HepG2 (cell line): ENCODE data around the gene TMEM151A. TPM values are rescaled to one million over a fixed set of nuclear protein-coding genes. Genes with fewer than 3 reads are reported as not detected.

Experiments used
- CTCF ChIP-seq: sonication (generic); formaldehyde crosslinking; IDR thresholded peaks from 2 replicates; pipeline ENCODE4 v1.5.0; 2020; ENCODE audit warnings: mild to moderate bottlenecking, missing genetic modification reagents, moderate library complexity
- HNF4G ChIP-seq, 2 experiments: sonication (generic) in 1 of 2; formaldehyde crosslinking in 1 of 2; IDR thresholded peaks; 2 replicates each; pipeline versions ENCODE4 v1.4.0 to v1.6.1; 2011 to 2020; ENCODE audit warnings: borderline replicate concordance in 2 of 2, low read depth in 2 of 2, mild to moderate bottlenecking in 2 of 2, low read length in 1 of 2, missing genetic modification reagents in 1 of 2, moderate library complexity in 1 of 2
- HOXA3 ChIP-seq: sonication (generic); formaldehyde crosslinking; IDR thresholded peaks from 2 replicates; pipeline ENCODE4 v1.5.0; 2020; ENCODE audit warnings: missing genetic modification reagents
- HOXA7 ChIP-seq: sonication (generic); formaldehyde crosslinking; IDR thresholded peaks from 2 replicates; pipeline ENCODE4 v1.8.1; 2022; ENCODE audit warnings: mild to moderate bottlenecking, missing genetic modification reagents, moderate library complexity
- KDM4B ChIP-seq: sonication (generic); formaldehyde crosslinking; IDR thresholded peaks from 2 replicates; pipeline ENCODE4 v1.4.0; 2020; ENCODE audit warnings: missing genetic modification reagents
- LCORL ChIP-seq, 2 experiments: fragments of 450-650 bp in 1 of 2; sonication (generic) in 1 of 2; formaldehyde crosslinking in 1 of 2; IDR thresholded peaks; 2 replicates each; pipeline versions ENCODE4 v1.5.0 to v1.6.1; 2017 to 2020; ENCODE audit warnings: antibody characterized with exemption in 1 of 2, missing genetic modification reagents in 1 of 2
- MAF1 ChIP-seq: sonication (generic); formaldehyde crosslinking; IDR thresholded peaks from 2 replicates; pipeline ENCODE4 v1.5.0; 2020; ENCODE audit warnings: missing genetic modification reagents, borderline replicate concordance
- MAFF ChIP-seq: IDR thresholded peaks from 2 replicates; pipeline ENCODE4 v1.6.1; 2011; ENCODE audit warnings: low read depth, low read length, improper control_type of control experiment
- MATR3 ChIP-seq: sonication (generic); formaldehyde crosslinking; IDR thresholded peaks from 2 replicates; pipeline ENCODE4 v1.4.0; 2020; ENCODE audit warnings: missing genetic modification reagents
- MAZ ChIP-seq, 2 experiments: sonication (generic) in 1 of 2; formaldehyde crosslinking in 1 of 2; IDR thresholded peaks; 2 replicates each; pipeline versions ENCODE4 v1.5.0 to v1.6.1; 2012 to 2020; ENCODE audit warnings: low read depth in 2 of 2, mild to moderate bottlenecking in 2 of 2, borderline replicate concordance in 1 of 2, improper control_type of control experiment in 1 of 2, low read length in 1 of 2, missing genetic modification reagents in 1 of 2, moderate library complexity in 1 of 2
- NFYC ChIP-seq: IDR thresholded peaks from 2 replicates; pipeline ENCODE4 v1.6.1; 2016; ENCODE audit warnings: missing genetic modification reagents, missing compliant biosample characterization
- NPAS2 ChIP-seq: sonication (generic); formaldehyde crosslinking; IDR thresholded peaks from 2 replicates; pipeline ENCODE4 v1.8.0; 2022; ENCODE audit warnings: mild to moderate bottlenecking, missing genetic modification reagents, borderline replicate concordance
- RFX5 ChIP-seq: IDR thresholded peaks from 2 replicates; pipeline ENCODE4 v1.6.1; 2011; ENCODE audit warnings: low read depth, low read length, improper control_type of control experiment
- SRF ChIP-seq: IDR thresholded peaks from 2 replicates; pipeline ENCODE4 v1.6.1; 2011; ENCODE audit warnings: mild to moderate bottlenecking, low read depth, low read length, moderate library complexity
- TFDP1 ChIP-seq: IDR thresholded peaks from 2 replicates; pipeline ENCODE4 v1.6.1; 2016; ENCODE audit warnings: missing compliant biosample characterization, missing genetic modification reagents, borderline replicate concordance
- ZFP36 ChIP-seq: fragments of 150-350 bp; IDR thresholded peaks from 2 replicates; pipeline ENCODE4 v1.6.1; 2018; ENCODE audit warnings: borderline replicate concordance, low read length, low read depth; ENCODE audit not compliant: partially characterized antibody
- ZIK1 ChIP-seq: sonication (generic); formaldehyde crosslinking; IDR thresholded peaks from 2 replicates; pipeline ENCODE4 v1.5.0; 2020; ENCODE audit warnings: mild to moderate bottlenecking, low read depth, missing genetic modification reagents, borderline replicate concordance
- ZKSCAN1 ChIP-seq: fragments of 150-350 bp; IDR thresholded peaks from 2 replicates; pipeline ENCODE4 v1.6.1; 2014; ENCODE audit warnings: low read length
- ZNF281 ChIP-seq: sonication (generic); formaldehyde crosslinking; IDR thresholded peaks from 2 replicates; pipeline ENCODE4 v1.4.0; 2020; ENCODE audit warnings: missing genetic modification reagents, borderline replicate concordance
- ZNF367 ChIP-seq: sonication (generic); formaldehyde crosslinking; IDR thresholded peaks from 2 replicates; pipeline ENCODE4 v1.4.0; 2020; ENCODE audit warnings: missing genetic modification reagents, borderline replicate concordance
- ZNF383 ChIP-seq: sonication (generic); formaldehyde crosslinking; IDR thresholded peaks from 2 replicates; pipeline ENCODE4 v1.4.0; 2020; ENCODE audit warnings: missing genetic modification reagents, mild to moderate bottlenecking, borderline replicate concordance
- ZNF547 ChIP-seq: sonication (generic); formaldehyde crosslinking; IDR thresholded peaks from 2 replicates; pipeline ENCODE4 v1.5.1; 2020; ENCODE audit warnings: mild to moderate bottlenecking, missing genetic modification reagents
- ZNF607 ChIP-seq: sonication (generic); formaldehyde crosslinking; IDR thresholded peaks from 2 replicates; pipeline ENCODE4 v1.5.1; 2020; ENCODE audit warnings: missing genetic modification reagents, mild to moderate bottlenecking, borderline replicate concordance
- ZNF773 ChIP-seq: sonication (generic); formaldehyde crosslinking; IDR thresholded peaks from 2 replicates; pipeline ENCODE4 v1.4.0; 2020; ENCODE audit warnings: missing genetic modification reagents, borderline replicate concordance
- polyA plus RNA-seq, 8 experiments: library from polyadenylated mRNA; depleted of rRNA in 3 of 8; stranded (reverse) in 7 of 8; unstranded in 1 of 8; fragments of >200 nt; fragmentation: Illumina TruSeq in 4 of 8; extraction: Trizol in 4 of 8; gene quantifications; 2 replicates each; pipeline versions ENCODE4 v1.2.1 to v1.2.3, GENCODE V29; 2011 to 2016; ENCODE audit warnings: low read depth in 4 of 8, missing spikeins in 1 of 8, mixed read lengths in 1 of 8; ENCODE audit not compliant: insufficient read depth in 1 of 8
- total RNA-seq, 5 experiments: library from RNA; depleted of rRNA; stranded (reverse); fragments of >200 nt; fragmentation: Illumina TruSeq; extraction: Trizol; gene quantifications; 2 replicates each; pipeline ENCODE4 v1.2.3, GENCODE V29; 2016; ENCODE audit warnings: low read depth in 1 of 5

Gene TMEM151A
- total and polyA plus RNA-seq, 2 of the 13 experiments (the other 11 are each of a cell fraction or from before 2014, with no cell fraction given): 0.18 to 0.33 TPM

GRCh38 chr11:66268244-66268951 is 23.3 kb upstream of the TMEM151A start, which contains the start of gene RAB1B (continued):
- TF ChIP-seq ZKSCAN1 (no peak), HNF4G (IDR thresholded peaks at IDR 0.05; ENCODE audit: borderline replicate concordance, low read depth, low read length) (no peak), HNF4G (CRISPR knock-in tag; IDR thresholded peaks at IDR 0.05; ENCODE audit: borderline replicate concordance, low read depth) (no peak), SRF (no peak), ZNF383 (CRISPR knock-in tag) (no peak), ZNF607 (CRISPR knock-in tag) (no peak), MAZ (IDR thresholded peaks at IDR 0.05; ENCODE audit: borderline replicate concordance, low read depth, low read length) (0 out of 2 replicates have a peak, but pooled peaks have one; percentile 69), MAZ (CRISPR knock-in tag; IDR thresholded peaks at IDR 0.05; ENCODE audit: low read depth) (peak; percentile 73), ZNF773 (CRISPR knock-in tag) (no peak), ZIK1 (CRISPR knock-in tag) (no peak), HOXA3 (CRISPR knock-in tag) (peak; percentile 97), RFX5 (no peak), ZNF281 (no peak), HOXA7 (CRISPR knock-in tag) (no peak), ZNF547 (no peak), MAF1 (CRISPR knock-in tag) (no peak), MAFF (no peak), ZNF367 (CRISPR knock-in tag) (no peak), TFDP1 (peak; percentile 81; the same call in 1 of the 2 replicates), KDM4B (CRISPR knock-in tag) (no peak), LCORL (IDR thresholded peaks at IDR 0.05) (no peak), LCORL (CRISPR knock-in tag; IDR thresholded peaks at IDR 0.05) (no peak), CTCF (CRISPR knock-in tag) (no peak), MATR3 (no peak), NFYC (CRISPR knock-in tag) (peak; percentile 45), ZFP36 (no peak), NPAS2 (no peak)
